Measurements from ENCODE around the gene JUP. TPM values are rescaled to one million over a fixed set of nuclear protein-coding genes. Genes with fewer than 3 reads are reported as not detected.

The JUP gene
- total and polyA plus RNA-seq, 9 donors: 7.0 to 153 (median 52.6) TPM

DNA sequence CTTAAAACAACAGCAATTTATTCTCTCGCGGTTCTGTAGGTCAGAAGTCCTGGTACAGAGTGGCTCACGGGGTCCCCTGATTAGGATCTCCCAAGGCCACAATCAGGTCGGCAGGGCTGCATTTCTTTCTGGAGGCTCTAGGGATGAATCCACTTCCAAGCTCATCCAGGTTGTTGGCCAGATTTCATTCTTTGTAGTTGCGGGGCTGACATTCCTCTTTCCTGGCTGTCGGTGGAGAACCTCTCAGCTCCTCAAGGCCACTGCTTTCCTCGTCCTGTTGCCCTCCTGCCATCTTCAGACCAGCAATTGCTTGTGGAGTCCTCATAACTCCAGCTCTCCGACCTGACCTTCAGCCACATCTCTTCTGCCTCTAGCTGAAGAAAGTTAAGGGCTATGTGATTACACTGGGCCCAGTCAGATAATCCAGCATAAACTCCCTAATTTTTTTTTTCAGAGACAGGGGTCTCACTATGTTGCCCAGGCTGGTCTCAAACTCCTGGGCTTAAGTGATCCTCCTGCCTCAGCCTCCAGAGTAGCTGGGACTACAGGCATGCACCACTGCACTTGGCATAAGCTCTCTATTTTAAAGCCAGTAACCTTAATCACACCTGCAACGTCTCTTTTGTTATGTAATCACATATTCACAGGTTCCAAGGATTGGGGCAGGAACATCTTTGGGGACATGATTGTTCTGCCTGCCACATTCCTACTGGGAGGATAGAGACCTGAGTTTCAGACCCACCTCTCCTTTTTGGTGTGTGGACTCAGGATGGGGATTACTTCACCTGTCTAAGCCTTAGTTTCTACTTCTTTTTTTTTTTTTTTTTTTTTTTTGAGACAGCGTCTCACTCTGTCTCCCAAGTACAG, 78.5 kb downstream of the JUP start:
- DNase-seq: no peak
- Histone ChIP-seq H3K9me3 (no peaks in the 10 kb centered on the region), H3K36me3 (no peaks in the 10 kb centered on the region), H3K4me1 (ENCODE audit: insufficient read depth) (peaks cover 5% of the 10 kb centered on the region), H3K27me3 (no peaks in the 10 kb centered on the region), H3K4me3 (no peak overlapping the region), H3K27ac (no peak overlapping the region)
- intact Hi-C loops (cut with DNase I): no loop called here
- TF ChIP-seq EP300 (IDR thresholded peaks at IDR 0.05) (no peak), POLR2A (IDR thresholded peaks at IDR 0.05) (no peak)
- TF ChIP-seq, protein P1, sequence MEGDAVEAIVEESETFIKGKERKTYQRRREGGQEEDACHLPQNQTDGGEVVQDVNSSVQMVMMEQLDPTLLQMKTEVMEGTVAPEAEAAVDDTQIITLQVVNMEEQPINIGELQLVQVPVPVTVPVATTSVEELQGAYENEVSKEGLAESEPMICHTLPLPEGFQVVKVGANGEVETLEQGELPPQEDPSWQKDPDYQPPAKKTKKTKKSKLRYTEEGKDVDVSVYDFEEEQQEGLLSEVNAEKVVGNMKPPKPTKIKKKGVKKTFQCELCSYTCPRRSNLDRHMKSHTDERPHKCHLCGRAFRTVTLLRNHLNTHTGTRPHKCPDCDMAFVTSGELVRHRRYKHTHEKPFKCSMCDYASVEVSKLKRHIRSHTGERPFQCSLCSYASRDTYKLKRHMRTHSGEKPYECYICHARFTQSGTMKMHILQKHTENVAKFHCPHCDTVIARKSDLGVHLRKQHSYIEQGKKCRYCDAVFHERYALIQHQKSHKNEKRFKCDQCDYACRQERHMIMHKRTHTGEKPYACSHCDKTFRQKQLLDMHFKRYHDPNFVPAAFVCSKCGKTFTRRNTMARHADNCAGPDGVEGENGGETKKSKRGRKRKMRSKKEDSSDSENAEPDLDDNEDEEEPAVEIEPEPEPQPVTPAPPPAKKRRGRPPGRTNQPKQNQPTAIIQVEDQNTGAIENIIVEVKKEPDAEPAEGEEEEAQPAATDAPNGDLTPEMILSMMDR (IDR thresholded peaks at IDR 0.05): no peak
- WGBS, 3 donors: 76 to 84% (median 76%) methylated on average over 10 of the region's 10 CpGs

DNA sequence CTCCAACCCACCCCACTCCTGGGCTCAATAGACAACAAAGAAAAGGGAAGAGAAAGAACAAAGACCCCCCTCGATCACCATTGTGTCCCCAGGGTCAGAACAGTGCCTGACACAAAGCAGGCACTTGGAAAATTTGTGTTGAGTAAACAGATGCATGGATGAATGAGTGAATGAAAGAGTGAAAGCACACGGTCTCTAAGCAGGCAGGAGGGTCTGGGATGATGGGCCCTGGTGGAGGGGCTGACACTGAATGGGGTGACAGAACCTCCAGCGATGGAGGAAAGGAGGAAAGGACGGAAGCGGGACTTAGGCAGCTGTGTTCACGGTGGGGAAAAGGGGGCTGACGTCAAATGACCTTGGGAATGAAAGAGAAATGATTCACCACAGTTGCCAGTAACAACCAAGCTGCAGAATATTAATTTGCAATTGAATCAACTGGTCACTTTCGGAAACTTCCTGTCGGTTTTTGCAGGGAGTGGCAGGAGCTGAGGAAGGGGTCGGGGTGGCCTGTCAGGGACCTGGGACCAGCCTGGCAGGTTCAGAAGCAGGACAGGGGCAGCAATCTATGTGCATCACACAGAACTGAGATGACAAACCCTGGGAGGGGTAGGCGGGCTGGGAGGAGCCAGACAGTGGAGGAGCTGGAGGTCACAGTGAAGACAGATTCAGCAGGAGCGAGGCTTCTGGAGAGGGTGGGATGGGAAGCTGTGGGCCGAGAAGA, 81.1 kb downstream of the JUP start:
- WGBS, 3 donors: 5 to 22% (median 8%) methylated on average over 13 of the region's 13 CpGs
- H3K27me3 ChIP-seq: no peaks in the 10 kb centered on the region
- H3K4me3 ChIP-seq: no peak overlapping the region
- DNase-seq: peak; percentile 70 to 81 (median 71)
- no peaks in the 10 kb centered on the region for H3K36me3 ChIP-seq
- peak overlapping the region; percentile 39 to 80 for H3K27ac ChIP-seq
- intact Hi-C loops (cut with DNase I): no loop called here
- TF ChIP-seq POLR2A (IDR thresholded peaks at IDR 0.05) (no peak), EP300 (IDR thresholded peaks at IDR 0.05) (no peak)
- TF ChIP-seq, protein P1 (IDR thresholded peaks at IDR 0.05): no peak
- H3K9me3 ChIP-seq: no peaks in the 10 kb centered on the region
- peaks cover 5% of the 10 kb centered on the region for H3K4me1 ChIP-seq (ENCODE audit: insufficient read depth)

Small RNAs within 50 kb of the gene (small RNA-seq; reads per million reads assigned to genes)
- not detected for gene RN7SL399P
- gene RNA5SP442: not detected

Other genes with a start within 250 kb of the JUP start
- gene KRT9, start 214.7 kb downstream of the JUP start, total RNA-seq: not detected
- gene KRT9, start 214.7 kb downstream of the JUP start, polyA plus RNA-seq: not detected
- 1 to 10 TPM in 1 of 7 donors, under 1 TPM in 2, not detected in 4; 0.38 to 1.1 (median 0.75) TPM for gene KRT14, start 199.8 kb downstream of the JUP start, total RNA-seq
- gene KRT14, start 199.8 kb downstream of the JUP start, polyA plus RNA-seq: not detected
- gene KRT16, start 173.9 kb downstream of the JUP start, total RNA-seq: 1 to 10 TPM in 1 of 7 donors, not detected in 6; 1.0 TPM
- not detected for gene KRT16, start 173.9 kb downstream of the JUP start, polyA plus RNA-seq
- 10 to 100 TPM in 2 of 7 donors, 1 to 10 TPM in 1, under 1 TPM in 2, not detected in 2; 0.42 to 17.8 (median 2.7) TPM for gene KRT17, start 162.1 kb downstream of the JUP start, total RNA-seq
- under 1 TPM in 1 of 2 donors, not detected in 1; 0.29 TPM for gene KRT17, start 162.1 kb downstream of the JUP start, polyA plus RNA-seq
- 1,000 to 10,000 TPM in 1 of 7 donors, 100 to 1,000 TPM in 6; 270 to 1,292 (median 813) TPM for gene EIF1, start 97.8 kb downstream of the JUP start, total RNA-seq
- gene EIF1, start 97.8 kb downstream of the JUP start, polyA plus RNA-seq: 1,000 to 10,000 TPM in 1 of 2 donors, 100 to 1,000 TPM in 1; 641 to 1,340 TPM
- not detected for gene GAST, start 74.4 kb downstream of the JUP start, total RNA-seq
- not detected for gene GAST, start 74.4 kb downstream of the JUP start, polyA plus RNA-seq
- 1 to 10 TPM in 2 of 7 donors, under 1 TPM in 5; 0.12 to 1.5 (median 0.56) TPM for gene HAP1, start 52.1 kb downstream of the JUP start, total RNA-seq
- gene HAP1, start 52.1 kb downstream of the JUP start, polyA plus RNA-seq: under 1 TPM; 0.17 to 0.85 TPM
- 10 to 100 TPM; 13.2 to 22.1 (median 16.3) TPM for gene P3H4, start 25.2 kb upstream of the JUP start, total RNA-seq
- 10 to 100 TPM in 1 of 2 donors, 1 to 10 TPM in 1; 7.7 to 10.6 TPM for gene P3H4, start 25.2 kb upstream of the JUP start, polyA plus RNA-seq
- 100 to 1,000 TPM in 2 of 7 donors, 10 to 100 TPM in 5; 37.1 to 106 (median 82.5) TPM for gene FKBP10, start 26.3 kb upstream of the JUP start, total RNA-seq
- 10 to 100 TPM; 76.2 to 80.0 TPM for gene FKBP10, start 26.3 kb upstream of the JUP start, polyA plus RNA-seq
- 10 to 100 TPM; 34.5 to 65.4 (median 48.8) TPM for gene NT5C3B, start 49.5 kb upstream of the JUP start, total RNA-seq
- gene NT5C3B, start 49.5 kb upstream of the JUP start, polyA plus RNA-seq: 100 to 1,000 TPM in 1 of 2 donors, 10 to 100 TPM in 1; 71.0 to 106 TPM
- under 1 TPM; 0.13 to 0.60 (median 0.23) TPM for gene KLHL10, start 51.1 kb upstream of the JUP start, total RNA-seq
- under 1 TPM; 0.21 to 0.57 TPM for gene KLHL10, start 51.1 kb upstream of the JUP start, polyA plus RNA-seq
- gene KLHL11, start 78.7 kb upstream of the JUP start, total RNA-seq: 10 to 100 TPM; 18.9 to 30.5 (median 20.6) TPM
- gene KLHL11, start 78.7 kb upstream of the JUP start, polyA plus RNA-seq: 1 to 10 TPM; 2.7 to 3.9 TPM
- gene ACLY, start 132.2 kb upstream of the JUP start, total RNA-seq: 100 to 1,000 TPM in 1 of 7 donors, 10 to 100 TPM in 6; 23.6 to 119 (median 53.4) TPM
- 10 to 100 TPM; 26.9 to 69.4 TPM for gene ACLY, start 132.2 kb upstream of the JUP start, polyA plus RNA-seq
- gene ODAD4, start 143.9 kb upstream of the JUP start, total RNA-seq: 10 to 100 TPM in 1 of 7 donors, 1 to 10 TPM in 6; 1.1 to 11.0 (median 2.4) TPM
- gene ODAD4, start 143.9 kb upstream of the JUP start, polyA plus RNA-seq: 1 to 10 TPM; 1.7 to 2.1 TPM
- 10 to 100 TPM; 30.5 to 88.9 (median 77.5) TPM for gene CNP, start 180.1 kb upstream of the JUP start, total RNA-seq
- gene CNP, start 180.1 kb upstream of the JUP start, polyA plus RNA-seq: 10 to 100 TPM; 30.7 to 47.0 TPM
- 10 to 100 TPM; 37.7 to 92.4 (median 70.1) TPM for gene DNAJC7, start 230.7 kb upstream of the JUP start, total RNA-seq
- 100 to 1,000 TPM in 1 of 2 donors, 10 to 100 TPM in 1; 61.1 to 102 TPM for gene DNAJC7, start 230.7 kb upstream of the JUP start, polyA plus RNA-seq
- 10 to 100 TPM; 11.8 to 27.6 (median 22.2) TPM for gene NKIRAS2, start 233.4 kb upstream of the JUP start, total RNA-seq
- gene NKIRAS2, start 233.4 kb upstream of the JUP start, polyA plus RNA-seq: 10 to 100 TPM; 23.9 to 25.4 TPM